ENCODE results near the gene PHC2.

Gene PHC2

DNA sequence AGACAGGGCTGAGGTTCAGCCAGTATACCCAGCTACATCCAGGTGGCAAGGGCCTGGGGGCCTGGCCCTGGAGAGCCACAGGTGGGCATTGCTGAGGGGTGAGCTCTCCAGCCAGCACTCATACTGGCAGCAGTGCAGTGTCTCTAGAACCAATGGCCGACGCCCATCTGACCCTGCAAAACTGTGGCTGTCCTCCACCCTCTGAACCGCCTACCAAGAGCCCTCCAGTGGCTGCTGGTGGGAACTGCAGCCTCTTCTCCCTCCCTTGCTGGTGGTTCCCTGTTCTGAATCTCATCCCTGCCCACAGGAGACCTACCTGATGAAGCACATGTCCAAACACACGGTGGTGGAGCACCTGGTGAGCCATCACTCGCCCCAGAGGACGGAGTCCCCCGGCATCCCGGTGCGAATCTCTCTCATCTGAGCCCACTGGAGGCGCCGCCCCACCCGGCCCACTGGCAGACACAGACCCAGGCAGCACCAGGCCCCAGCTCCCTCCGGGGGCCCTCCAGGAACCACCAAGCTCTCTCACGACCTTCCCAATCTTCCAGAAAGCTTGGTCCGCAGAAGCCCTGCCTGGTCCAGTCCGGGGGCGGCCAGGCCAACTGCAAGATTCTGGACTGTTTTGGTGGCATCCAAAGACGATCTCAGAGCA lies 132.1 kb downstream of the PHC2 start:
- TF ChIP-seq, protein P1, sequence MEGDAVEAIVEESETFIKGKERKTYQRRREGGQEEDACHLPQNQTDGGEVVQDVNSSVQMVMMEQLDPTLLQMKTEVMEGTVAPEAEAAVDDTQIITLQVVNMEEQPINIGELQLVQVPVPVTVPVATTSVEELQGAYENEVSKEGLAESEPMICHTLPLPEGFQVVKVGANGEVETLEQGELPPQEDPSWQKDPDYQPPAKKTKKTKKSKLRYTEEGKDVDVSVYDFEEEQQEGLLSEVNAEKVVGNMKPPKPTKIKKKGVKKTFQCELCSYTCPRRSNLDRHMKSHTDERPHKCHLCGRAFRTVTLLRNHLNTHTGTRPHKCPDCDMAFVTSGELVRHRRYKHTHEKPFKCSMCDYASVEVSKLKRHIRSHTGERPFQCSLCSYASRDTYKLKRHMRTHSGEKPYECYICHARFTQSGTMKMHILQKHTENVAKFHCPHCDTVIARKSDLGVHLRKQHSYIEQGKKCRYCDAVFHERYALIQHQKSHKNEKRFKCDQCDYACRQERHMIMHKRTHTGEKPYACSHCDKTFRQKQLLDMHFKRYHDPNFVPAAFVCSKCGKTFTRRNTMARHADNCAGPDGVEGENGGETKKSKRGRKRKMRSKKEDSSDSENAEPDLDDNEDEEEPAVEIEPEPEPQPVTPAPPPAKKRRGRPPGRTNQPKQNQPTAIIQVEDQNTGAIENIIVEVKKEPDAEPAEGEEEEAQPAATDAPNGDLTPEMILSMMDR (IDR thresholded peaks at IDR 0.05; ENCODE audit: low read depth, low read length, missing control alignments) = peak; percentile 99
- no peak overlapping the region for H3K4me3 ChIP-seq (ENCODE audit: low read depth, low read length)
- DNase-seq (ENCODE audit: low read depth) = no peak

DNA sequence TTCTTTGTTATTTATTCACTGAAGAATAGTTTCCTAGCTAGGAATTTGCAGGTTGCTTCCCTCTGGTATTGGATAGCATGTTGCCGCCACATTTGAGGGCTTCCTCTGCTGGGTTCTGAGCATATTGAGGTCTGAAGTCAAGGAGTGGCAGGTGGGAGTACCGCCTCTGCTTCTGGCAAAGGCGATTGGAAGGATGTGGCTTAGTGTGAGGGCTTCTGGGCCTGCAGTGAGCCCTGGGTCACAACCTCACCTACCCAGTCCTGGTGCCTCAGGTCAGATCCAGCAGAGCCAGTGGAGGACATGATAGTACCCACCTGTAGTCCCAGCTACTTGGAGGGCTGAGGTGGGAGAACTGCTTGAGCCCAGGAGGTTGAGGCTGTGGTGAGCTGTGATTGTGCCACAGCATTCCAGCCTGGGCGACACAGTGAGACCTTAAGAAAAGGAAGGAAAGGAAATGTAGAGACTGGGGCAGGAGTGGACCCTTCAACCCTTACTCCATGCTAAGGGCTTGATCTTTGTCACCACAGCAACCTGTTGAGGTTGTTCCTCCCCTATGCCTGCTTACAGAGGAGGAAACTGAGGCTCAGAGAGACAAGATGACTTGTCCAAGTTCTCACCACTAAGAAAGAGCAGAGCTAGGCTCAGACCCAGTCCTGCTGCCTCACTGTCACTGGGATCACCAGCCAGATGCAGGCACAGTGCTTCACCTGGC lies 132.8 kb downstream of the PHC2 start:
- no peak for DNase-seq (ENCODE audit: low read depth)
- no peak overlapping the region for H3K4me3 ChIP-seq (ENCODE audit: low read depth, low read length)
- TF ChIP-seq, protein P1 (IDR thresholded peaks at IDR 0.05; ENCODE audit: low read depth, low read length, missing control alignments) = no peak

DNA sequence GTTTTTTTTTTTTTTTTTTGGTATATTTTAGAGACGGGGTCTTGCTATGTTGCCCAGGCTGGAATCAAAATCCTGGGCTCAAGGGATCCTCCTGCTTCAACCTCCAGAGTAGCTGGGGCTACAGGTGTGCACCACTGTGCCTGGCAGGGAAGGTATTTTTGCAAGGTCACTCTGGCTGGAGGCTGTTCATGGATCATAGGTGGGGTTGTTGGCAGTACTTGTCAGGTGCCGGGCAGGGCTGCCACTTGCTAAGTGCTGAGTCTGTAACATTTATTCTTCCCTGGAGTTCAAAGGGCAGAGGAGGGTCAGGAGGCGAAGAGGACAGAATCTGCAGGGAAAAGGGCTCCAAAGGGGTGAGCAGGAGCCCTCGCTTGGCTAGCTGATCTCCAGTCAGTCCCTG lies 134.1 kb downstream of the PHC2 start:
- TF ChIP-seq, protein P1 (IDR thresholded peaks at IDR 0.05; ENCODE audit: low read depth, low read length, missing control alignments) = no peak
- no peak overlapping the region for H3K4me3 ChIP-seq (ENCODE audit: low read depth, low read length)
- no peak for DNase-seq (ENCODE audit: low read depth)

DNA sequence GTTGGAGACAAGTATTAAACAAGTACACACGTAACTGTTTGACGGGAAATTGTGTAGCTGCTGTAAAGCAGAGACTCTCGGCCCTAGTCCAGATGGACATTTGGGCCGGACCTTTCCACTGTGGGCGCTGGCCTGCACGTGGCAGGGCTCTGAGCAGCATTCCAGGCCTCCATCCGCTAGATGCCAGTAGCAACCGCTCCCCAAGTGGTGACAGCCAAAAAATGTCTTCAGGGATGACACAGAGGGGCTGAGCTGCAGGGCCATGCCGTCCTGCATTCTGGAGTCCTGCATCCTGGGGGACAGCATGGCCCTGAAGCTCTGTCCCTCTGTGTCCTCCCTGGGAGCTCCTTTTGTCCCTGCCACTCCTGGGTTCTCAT lies 134.8 kb downstream of the PHC2 start:
- TF ChIP-seq, protein P1 (IDR thresholded peaks at IDR 0.05; ENCODE audit: low read depth, low read length, missing control alignments) = no peak
- H3K4me3 ChIP-seq (ENCODE audit: low read depth, low read length) = no peak overlapping the region
- no peak for DNase-seq (ENCODE audit: low read depth)

DNA sequence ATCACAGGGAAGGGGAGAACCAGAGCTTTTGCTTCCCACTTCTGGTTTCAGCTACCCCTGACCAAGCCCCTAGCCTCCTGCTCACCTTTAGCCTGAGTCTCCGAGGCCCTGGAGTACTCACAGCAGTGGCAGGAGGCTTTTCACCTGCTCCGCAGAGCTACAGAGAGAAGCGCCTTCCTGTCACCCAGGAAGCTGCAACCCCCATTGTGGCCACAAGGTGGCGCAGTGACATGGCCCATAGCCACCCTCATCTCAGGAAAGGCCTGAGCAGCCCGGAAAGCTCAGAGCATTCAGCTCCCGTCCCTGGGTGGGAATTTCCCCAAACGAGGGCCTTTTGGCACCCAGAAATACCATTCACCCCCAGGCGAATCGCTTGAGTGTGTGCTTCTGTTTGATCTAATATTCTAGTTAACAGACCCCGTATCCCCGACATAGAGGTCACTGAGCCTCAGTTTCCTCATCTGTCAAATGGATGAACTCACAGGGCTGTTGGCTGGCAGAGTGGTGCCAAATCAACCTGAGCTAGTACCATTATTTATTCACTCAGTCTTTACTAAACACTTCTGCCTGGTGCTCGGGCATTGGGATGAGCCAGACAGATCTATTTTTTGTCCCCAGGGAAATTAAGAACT lies 135.3 kb downstream of the PHC2 start:
- TF ChIP-seq, protein P1 (IDR thresholded peaks at IDR 0.05; ENCODE audit: low read depth, low read length, missing control alignments) = peak; percentile 98
- peak; percentile 30 for DNase-seq (ENCODE audit: low read depth)
- no peak overlapping the region for H3K4me3 ChIP-seq (ENCODE audit: low read depth, low read length)

DNA sequence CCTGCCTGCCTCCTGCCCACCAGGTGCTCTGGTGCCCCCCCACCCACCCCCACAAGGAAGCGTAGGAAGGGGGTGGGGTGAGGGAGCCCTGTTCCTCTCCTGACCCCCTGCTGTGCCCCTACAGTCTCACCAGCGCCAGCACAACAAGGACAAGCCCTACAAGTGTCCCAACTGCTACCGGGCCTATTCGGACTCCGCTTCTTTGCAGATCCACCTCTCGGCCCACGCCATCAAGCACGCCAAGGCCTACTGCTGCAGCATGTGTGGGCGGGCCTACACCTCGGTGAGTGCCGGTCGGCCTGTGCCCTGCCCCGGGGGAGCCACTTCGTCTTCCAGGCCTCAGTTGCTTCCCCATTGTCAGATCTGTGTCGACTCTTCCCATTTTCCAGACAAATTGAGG lies 135.9 kb downstream of the PHC2 start:
- TF ChIP-seq, protein P1 (IDR thresholded peaks at IDR 0.05; ENCODE audit: low read depth, low read length, missing control alignments) = no peak
- no peak overlapping the region for H3K4me3 ChIP-seq (ENCODE audit: low read depth, low read length)
- DNase-seq (ENCODE audit: low read depth) = no peak
